ENCODE results near the gene ITGA5.

GRCh38 chr12:54383041-54383609 lies 35.9 kb downstream of the ITGA5 start:
- TF ChIP-seq SP1 (IDR thresholded peaks at IDR 0.05) (no peak), ARNT (IDR thresholded peaks at IDR 0.05) (no peak), TARDBP (IDR thresholded peaks at IDR 0.05) (no peak)

All from HEK293T (cell line).